ENCODE data around the gene FRMPD2.
"Not testable (repeated sequence)": the region's sequence is repeated elsewhere in the genome, so short reads cannot be mapped to it uniquely, and the experiment has no call there.

The FRMPD2 gene

DNA sequence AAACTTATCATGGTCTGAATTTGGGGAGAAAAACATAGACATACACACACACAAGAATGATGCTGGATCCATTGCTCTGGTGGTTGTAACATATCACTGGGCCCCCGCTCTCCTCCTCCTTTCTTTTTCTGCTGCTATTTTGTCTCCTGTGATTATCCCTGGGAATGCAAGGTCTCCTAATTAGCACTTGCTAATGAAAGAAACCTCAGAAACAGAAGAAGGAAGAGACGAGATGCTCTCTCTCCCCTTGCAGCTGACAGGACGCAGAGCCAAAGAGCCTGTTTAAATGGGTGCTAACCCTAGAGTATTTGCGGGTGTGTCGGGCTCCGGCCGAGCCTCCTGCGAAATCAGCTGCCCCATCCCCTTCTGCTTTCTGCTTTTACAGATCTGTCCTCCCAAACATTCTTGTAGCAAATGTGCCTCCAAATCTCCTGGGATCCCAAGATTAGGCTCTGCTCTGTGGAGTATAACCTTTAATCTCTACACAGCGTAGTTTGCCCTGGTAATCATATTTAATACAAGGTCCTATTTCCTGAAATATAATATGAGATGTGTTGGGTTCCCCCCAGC lies 81.5 kb downstream of the FRMPD2 start:
- H3K4me3 ChIP-seq (ENCODE audit: low read depth, low read length, poor library complexity, severe bottlenecking) = no peak overlapping the region
- H3K4me1 ChIP-seq (ENCODE audit: insufficient read depth, low read length, severe bottlenecking) = no peaks in the 10 kb centered on the region
- no peaks in the 10 kb centered on the region for H3K36me3 ChIP-seq (ENCODE audit: insufficient read depth, low read length)
- H3K79me2 ChIP-seq (ENCODE audit: insufficient read depth, low read length) = no peaks in the 10 kb centered on the region
- no peaks in the 10 kb centered on the region for H3F3A ChIP-seq (ENCODE audit: insufficient read depth, low read length)
- H4K20me1 ChIP-seq (ENCODE audit: insufficient read depth, low read length) = no peaks in the 10 kb centered on the region
- no peak overlapping the region for H2AFZ ChIP-seq (ENCODE audit: low read length)
- H3K27ac ChIP-seq (ENCODE audit: low read depth, low read length, poor library complexity, severe bottlenecking) = no peak overlapping the region
- no peak overlapping the region for H3K4me2 ChIP-seq (ENCODE audit: low read length)
- H3K9me2 ChIP-seq (ENCODE audit: low read depth, low read length) = no peaks in the 10 kb centered on the region
- no peaks in the 10 kb centered on the region for H3K9me3 ChIP-seq (ENCODE audit: low read length)
- TF ChIP-seq, protein P1, sequence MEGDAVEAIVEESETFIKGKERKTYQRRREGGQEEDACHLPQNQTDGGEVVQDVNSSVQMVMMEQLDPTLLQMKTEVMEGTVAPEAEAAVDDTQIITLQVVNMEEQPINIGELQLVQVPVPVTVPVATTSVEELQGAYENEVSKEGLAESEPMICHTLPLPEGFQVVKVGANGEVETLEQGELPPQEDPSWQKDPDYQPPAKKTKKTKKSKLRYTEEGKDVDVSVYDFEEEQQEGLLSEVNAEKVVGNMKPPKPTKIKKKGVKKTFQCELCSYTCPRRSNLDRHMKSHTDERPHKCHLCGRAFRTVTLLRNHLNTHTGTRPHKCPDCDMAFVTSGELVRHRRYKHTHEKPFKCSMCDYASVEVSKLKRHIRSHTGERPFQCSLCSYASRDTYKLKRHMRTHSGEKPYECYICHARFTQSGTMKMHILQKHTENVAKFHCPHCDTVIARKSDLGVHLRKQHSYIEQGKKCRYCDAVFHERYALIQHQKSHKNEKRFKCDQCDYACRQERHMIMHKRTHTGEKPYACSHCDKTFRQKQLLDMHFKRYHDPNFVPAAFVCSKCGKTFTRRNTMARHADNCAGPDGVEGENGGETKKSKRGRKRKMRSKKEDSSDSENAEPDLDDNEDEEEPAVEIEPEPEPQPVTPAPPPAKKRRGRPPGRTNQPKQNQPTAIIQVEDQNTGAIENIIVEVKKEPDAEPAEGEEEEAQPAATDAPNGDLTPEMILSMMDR (IDR thresholded peaks at IDR 0.05; ENCODE audit: low read length) = no peak
- no peak for TF ChIP-seq EZH2 (IDR thresholded peaks at IDR 0.05; ENCODE audit: borderline replicate concordance, low read length)
- H3K27me3 ChIP-seq (ENCODE audit: insufficient read depth, low read length) = no peaks in the 10 kb centered on the region
- H3K9ac ChIP-seq (ENCODE audit: low read length) = no peak overlapping the region

DNA sequence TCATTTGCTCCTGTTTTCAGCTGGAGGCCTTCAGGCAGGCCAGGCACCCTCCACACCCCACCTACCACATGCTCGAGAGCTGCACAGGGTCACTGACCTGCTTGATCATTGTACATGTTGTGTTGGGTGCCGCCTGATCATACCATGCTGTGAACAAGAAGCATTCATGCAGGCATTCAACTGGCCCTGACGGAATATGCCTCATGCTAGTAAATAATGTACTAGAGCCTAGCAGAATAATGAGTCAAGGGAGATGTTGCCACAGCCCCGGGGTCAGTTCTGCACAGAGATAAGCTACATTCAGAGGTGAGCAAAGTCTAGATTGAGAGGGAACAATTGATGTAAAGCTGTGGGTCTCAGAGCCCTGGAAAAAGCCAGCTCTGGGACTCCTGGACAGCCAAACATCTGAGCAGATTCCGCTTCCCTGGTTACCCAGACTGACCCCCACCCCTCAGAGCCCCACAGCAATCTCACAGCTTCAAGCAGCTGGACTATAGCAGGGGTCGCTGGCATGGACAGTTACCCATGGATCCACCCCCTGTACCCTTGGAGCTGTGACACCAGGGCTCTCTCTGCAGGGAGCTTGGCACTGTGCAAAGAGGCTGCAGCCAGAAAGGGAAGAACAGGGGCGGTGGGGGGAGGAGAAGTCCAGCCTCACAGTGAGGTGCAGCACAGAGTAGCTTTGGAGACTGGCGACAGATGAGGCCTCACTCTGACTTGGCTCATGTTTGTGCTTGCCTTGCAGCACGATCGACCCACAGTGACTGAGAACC lies 86.6 kb downstream of the FRMPD2 start:
- Histone ChIP-seq H3K36me3 (ENCODE audit: insufficient read depth, low read length) (no peaks in the 10 kb centered on the region), H3K27me3 (ENCODE audit: insufficient read depth, low read length) (0 out of 2 replicates have a peak, but pooled peaks cover 3% of the 10 kb centered on the region), H3K9ac (ENCODE audit: low read length) (no peak overlapping the region), H3K9me2 (ENCODE audit: low read depth, low read length) (no peaks in the 10 kb centered on the region), H3K4me1 (ENCODE audit: insufficient read depth, low read length, severe bottlenecking) (no peaks in the 10 kb centered on the region), H3K9me3 (ENCODE audit: low read length) (no peaks in the 10 kb centered on the region), H2AFZ (ENCODE audit: low read length) (no peak overlapping the region), H4K20me1 (ENCODE audit: insufficient read depth, low read length) (no peaks in the 10 kb centered on the region), H3K4me3 (ENCODE audit: low read depth, low read length, poor library complexity, severe bottlenecking) (no peak overlapping the region), H3K27ac (ENCODE audit: low read depth, low read length, poor library complexity, severe bottlenecking) (no peak overlapping the region), H3F3A (ENCODE audit: insufficient read depth, low read length) (no peaks in the 10 kb centered on the region), H3K4me2 (ENCODE audit: low read length) (no peak overlapping the region), H3K79me2 (ENCODE audit: insufficient read depth, low read length) (no peaks in the 10 kb centered on the region)
- TF ChIP-seq EZH2 (IDR thresholded peaks at IDR 0.05; ENCODE audit: borderline replicate concordance, low read length) = no peak
- TF ChIP-seq, protein P1 (IDR thresholded peaks at IDR 0.05; ENCODE audit: low read length) = no peak

DNA sequence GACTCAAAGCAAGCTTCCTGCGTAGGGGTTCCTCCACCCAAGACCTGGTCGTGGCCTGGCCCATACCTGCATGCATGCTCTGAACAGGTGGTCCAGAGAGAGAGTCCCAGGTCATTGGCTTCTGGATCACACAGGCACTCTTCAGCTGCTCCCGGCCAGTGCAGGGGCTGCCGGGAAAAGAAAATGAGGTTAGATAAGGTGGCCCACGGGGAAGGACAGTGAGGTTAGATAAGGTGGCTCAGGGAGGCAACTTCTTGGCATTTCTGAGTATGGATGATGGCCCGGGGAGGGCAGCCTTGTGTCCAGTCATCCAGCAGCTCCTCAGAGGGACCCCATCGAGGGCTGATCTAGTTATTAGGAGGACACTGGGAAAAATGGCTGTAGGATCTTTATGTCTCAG lies 87.4 kb downstream of the FRMPD2 start:
- no peaks in the 10 kb centered on the region for H3F3A ChIP-seq (ENCODE audit: insufficient read depth, low read length)
- H3K79me2 ChIP-seq (ENCODE audit: insufficient read depth, low read length) = no peaks in the 10 kb centered on the region
- no peaks in the 10 kb centered on the region for H3K9me3 ChIP-seq (ENCODE audit: low read length)
- no peaks in the 10 kb centered on the region for H3K36me3 ChIP-seq (ENCODE audit: insufficient read depth, low read length)
- H3K4me3 ChIP-seq (ENCODE audit: low read depth, low read length, poor library complexity, severe bottlenecking) = no peak overlapping the region
- H3K9me2 ChIP-seq (ENCODE audit: low read depth, low read length) = no peaks in the 10 kb centered on the region
- 0 out of 2 replicates have a peak, but pooled peaks cover 3% of the 10 kb centered on the region for H3K27me3 ChIP-seq (ENCODE audit: insufficient read depth, low read length)
- no peak overlapping the region for H3K9ac ChIP-seq (ENCODE audit: low read length)
- no peak overlapping the region for H2AFZ ChIP-seq (ENCODE audit: low read length)
- no peak overlapping the region for H3K27ac ChIP-seq (ENCODE audit: low read depth, low read length, poor library complexity, severe bottlenecking)
- TF ChIP-seq, protein P1 (IDR thresholded peaks at IDR 0.05; ENCODE audit: low read length) = no peak
- no peak for TF ChIP-seq EZH2 (IDR thresholded peaks at IDR 0.05; ENCODE audit: borderline replicate concordance, low read length)
- H3K4me2 ChIP-seq (ENCODE audit: low read length) = no peak overlapping the region
- H3K4me1 ChIP-seq (ENCODE audit: insufficient read depth, low read length, severe bottlenecking) = no peaks in the 10 kb centered on the region
- no peaks in the 10 kb centered on the region for H4K20me1 ChIP-seq (ENCODE audit: insufficient read depth, low read length)

DNA sequence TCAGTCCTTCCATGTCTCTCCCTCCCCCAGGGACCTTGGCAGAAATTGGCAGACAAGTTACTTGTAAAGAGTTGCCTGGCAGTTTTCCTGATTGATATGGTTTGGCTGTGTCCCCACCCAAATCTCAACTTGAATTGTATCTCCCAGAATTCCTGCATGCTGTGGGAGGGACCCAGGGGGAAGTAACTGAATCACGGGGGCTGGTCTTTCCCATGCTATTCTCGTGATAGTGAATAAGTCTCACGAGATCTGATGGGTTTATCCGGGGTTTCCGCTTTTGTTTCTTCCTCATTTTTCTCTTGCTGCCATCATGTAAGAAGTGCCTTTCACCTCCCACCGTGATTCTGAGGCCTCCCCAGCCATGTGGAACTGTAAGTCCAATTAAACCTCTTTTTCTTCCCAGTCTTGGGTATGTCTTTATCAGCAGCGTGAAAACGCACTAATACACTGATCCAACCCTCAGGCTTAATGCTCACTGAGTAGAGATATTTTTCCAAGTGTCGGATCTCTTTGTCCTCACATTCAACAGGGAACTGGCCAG lies 88.2 kb downstream of the FRMPD2 start:
- not testable (repeated sequence) for H3F3A ChIP-seq (ENCODE audit: insufficient read depth, low read length); H3K4me2 ChIP-seq (ENCODE audit: low read length); H3K79me2 ChIP-seq (ENCODE audit: insufficient read depth, low read length); H3K9me3 ChIP-seq (ENCODE audit: low read length); H4K20me1 ChIP-seq (ENCODE audit: insufficient read depth, low read length); H3K9ac ChIP-seq (ENCODE audit: low read length); H2AFZ ChIP-seq (ENCODE audit: low read length); H3K36me3 ChIP-seq (ENCODE audit: insufficient read depth, low read length); H3K27ac ChIP-seq (ENCODE audit: low read depth, low read length, poor library complexity, severe bottlenecking); H3K4me1 ChIP-seq (ENCODE audit: insufficient read depth, low read length, severe bottlenecking); H3K4me3 ChIP-seq (ENCODE audit: low read depth, low read length, poor library complexity, severe bottlenecking); H3K27me3 ChIP-seq (ENCODE audit: insufficient read depth, low read length); H3K9me2 ChIP-seq (ENCODE audit: low read depth, low read length)
